MV-4-11 (cell line): ENCODE data around the gene TCTA.
A peak's percentile ranks its signal among the peaks of the same experiment; 100 is the strongest.

Experiments used
- DNase-seq: peaks from one replicate; lab custom pipeline; 2025; lab: John Stamatoyannopoulos, UW

TCTA gene

DNA sequence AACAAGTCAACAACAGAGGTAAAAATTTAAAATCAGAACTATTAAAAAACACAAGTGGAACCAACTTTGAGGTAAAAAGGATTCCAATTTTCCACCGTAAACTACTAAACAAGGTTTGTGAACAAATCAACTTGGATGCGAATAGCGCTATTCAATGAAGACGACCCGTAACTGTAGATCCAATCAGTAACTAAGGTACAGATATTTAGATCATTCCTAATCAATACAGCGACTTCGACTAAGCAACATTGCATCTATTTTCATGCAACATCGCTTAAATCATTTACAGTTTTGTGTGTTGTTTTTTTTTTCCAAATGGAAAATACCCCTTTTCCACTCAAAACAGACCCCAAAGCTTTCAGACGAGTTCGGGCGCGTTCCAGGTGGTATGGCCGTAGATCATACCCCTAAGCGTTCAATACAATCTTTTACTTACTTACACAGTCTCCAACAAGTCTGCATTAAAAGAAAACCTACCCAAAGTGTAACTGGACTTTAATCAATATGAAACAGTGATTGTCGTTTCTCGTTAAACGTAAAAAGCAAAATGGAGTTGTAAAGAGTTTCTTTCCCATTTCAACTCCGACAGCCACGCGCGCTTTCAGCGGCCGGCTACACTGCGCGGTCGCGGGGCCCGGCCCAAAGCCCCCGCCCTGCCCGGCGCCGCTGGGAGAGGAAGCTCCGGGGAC lies 1.2 kb upstream of the TCTA start:
- DNase-seq: no peak

DNA sequence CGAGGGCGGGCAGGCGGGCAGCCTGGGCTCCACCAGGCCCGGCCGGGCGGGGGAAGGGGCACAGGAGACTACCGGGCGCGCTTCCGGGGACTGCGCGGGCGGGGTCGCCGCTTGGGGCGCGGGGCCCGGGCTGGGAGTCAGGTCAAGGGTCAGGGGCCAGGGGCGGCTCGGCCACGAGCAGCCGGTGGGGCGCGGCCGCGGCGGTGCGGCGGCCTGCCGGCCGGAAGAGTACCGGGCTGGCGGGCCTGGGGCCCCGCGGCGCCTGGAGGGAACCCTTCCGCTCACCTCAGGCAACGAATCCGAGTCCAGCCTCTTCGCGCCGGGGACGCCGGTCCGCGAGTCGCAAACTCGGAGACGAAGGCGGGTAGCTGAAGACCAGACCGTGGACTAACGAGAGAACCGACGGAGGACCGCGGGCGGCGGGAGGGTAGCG lies 672 bp upstream of the TCTA start:
- DNase-seq: no peak

DNA sequence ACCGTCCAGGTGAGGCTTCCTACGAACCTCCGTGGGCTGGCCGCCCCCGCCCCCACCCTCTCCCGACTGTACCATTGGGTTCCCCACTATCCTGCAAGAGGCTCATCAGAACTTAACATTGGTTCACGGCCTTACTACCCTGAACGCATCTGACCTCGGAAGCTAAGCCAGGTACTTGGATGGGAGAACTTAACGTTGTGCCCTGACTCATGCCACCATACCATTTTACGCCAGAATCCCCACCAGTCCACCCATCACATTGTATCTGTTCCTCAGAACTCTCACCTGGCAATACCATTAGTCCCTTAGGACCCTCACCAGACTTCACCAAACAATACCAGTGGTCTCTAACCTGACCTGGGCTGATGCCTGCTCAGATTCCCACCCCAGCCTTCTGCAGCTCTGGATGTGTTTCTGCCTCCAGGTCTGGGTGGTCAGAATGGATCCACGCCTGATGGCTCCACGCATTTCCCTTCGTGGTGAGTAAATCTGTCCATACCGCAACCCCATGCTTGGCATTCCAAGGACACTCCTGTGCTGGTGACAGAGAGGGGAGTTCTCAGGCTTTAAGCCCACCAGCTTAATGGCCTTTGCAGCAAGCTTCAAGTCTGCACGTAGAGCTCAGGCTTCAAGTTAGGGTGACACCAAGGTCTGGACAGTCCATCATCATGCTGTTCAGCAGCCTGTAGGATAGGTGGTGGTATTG lies 562 bp downstream of the TCTA start:
- DNase-seq: no peak

DNA sequence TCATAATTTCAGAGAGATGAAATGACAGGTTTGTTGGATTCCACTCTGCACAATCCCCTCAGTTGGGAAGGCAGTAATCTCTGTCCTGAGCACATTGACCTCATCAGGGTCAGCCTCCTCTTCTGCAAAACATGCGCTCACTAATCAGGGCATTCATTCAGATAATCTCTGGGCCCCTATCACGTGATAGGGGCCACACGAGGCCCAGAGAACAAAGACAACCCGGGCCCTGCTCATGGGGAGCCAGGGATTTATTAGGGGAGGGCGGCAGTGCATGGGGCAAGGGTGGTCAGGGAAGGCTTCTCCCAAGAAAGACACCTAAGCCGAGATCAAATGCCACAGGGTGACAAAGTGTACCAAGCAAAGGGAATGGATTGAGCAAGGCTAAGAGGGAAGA lies 1.1 kb downstream of the TCTA start:
- no peak for DNase-seq

DNA sequence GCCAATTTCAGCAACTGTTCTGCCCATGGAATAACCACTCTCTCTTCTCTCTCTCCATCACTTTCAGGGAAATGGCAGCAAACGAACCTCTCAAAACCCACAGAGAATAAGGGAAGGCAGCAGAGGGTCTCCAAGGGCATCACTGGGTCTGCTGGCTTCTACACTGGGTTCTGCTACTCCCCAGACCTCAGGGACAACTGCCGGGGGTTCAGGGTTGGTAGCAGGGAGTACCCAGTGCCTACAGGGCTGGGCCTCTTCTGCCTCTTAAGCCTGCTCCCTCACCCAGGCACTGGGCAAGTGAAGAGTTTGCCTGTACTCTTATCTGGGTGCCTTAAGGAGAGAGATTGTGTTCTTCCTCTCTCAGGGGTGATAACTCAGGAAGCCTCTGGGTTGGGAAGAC lies 2.5 kb downstream of the TCTA start:
- no peak for DNase-seq

DNA sequence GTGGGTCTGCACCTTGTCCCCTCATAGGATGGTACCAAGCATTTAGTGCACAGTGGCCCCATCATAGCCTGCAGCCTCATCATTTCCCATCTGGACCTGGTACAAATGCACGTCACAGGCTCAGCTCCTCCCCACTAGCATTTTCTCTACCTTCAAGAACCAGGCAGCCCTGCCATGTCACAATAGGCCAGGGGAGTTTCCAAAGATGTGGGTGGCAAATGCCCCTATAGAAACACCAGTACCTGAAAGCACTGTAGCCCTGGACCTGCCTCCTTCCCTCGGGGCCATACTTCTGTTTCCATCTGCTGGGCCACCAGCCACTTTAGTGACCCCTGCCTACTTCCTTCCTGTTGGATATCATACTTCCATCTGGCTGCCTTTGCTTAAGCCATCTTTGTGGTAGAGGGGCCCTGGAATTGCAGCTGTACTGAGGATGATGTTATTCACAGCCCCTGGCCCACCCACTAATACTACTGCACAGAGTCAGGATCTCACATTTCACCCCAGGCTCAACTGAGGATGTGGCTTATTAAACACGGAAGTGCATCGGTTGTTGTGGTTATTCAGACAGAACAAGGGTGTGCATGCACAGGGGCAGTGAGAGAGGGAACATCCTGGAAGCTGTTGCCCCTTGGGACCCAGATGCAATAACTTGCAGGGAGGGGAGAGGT lies 3.8 kb downstream of the TCTA start:
- DNase-seq: peak; percentile 88

DNA sequence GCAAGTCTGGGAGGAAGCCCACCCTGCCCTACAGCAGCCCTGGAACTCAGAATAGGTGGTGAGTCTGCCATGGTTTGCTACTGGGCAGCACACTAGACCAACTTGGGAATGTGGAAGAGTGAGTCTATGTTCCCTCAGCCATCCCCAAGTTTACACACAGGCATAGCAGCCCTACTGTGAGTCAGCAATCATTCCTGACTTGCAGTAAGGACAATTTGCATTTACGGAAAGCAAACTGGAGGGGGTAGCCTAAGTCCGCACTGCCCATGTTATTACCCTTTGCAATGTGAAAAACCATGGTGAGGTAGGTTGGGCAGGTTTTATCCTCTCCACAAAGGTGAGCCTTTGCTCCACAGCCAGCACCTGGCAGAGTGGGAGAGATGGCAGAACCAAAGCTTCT lies 4.6 kb downstream of the TCTA start:
- no peak for DNase-seq

DNA sequence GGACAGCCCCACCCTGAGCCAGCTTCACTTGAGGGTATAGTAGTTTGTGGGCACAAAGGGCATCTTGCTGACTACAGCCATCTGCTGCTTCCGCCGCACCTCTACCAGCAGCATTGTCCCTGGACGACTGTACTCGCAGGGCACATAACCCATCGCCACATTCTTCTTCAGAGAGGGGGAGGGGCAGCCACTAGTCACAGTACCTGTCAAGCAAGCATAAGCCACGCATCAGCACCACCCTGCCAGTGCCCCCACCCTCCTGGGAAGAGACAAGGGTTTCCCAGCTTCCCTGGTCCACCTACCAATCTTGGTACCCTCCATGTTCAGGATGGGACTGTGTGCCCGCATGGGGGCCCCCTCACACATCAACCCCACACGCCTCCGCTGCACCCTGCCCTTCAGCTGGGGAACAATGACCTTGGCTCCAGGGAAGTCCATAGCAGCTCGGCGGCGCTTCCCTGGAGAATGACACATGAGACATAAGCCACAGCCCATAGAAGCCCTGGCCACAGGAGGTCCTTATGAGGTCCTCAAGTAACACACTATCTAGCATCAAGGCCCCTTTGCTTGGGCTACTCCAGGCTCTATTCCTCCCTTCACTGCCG lies 5.4 kb downstream of the TCTA start:
- no peak for DNase-seq

DNA sequence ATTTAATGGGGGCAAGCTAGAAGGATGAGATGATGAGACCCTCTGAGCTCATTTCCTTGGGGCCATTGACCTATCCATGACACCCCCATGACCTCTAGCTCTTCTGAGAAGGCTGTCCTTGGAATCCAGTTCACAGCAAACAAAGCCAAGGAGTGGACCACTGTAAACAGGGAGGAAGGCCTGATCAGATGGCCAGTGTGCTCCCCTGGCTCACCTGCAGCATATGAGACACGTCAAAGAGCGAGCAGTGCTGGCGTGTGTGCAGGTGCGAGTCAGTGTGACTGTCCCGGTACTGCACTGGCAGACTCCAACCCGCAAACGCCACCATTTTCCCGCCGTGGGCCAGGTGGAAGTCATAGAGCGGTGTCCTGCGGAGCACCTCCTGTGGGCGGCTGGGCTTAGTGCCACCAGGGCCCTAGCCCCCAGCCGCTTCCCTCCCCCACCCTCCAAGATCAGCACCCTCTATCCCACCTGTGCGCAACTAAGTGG lies 9.7 kb downstream of the TCTA start:
- DNase-seq: no peak

DNA sequence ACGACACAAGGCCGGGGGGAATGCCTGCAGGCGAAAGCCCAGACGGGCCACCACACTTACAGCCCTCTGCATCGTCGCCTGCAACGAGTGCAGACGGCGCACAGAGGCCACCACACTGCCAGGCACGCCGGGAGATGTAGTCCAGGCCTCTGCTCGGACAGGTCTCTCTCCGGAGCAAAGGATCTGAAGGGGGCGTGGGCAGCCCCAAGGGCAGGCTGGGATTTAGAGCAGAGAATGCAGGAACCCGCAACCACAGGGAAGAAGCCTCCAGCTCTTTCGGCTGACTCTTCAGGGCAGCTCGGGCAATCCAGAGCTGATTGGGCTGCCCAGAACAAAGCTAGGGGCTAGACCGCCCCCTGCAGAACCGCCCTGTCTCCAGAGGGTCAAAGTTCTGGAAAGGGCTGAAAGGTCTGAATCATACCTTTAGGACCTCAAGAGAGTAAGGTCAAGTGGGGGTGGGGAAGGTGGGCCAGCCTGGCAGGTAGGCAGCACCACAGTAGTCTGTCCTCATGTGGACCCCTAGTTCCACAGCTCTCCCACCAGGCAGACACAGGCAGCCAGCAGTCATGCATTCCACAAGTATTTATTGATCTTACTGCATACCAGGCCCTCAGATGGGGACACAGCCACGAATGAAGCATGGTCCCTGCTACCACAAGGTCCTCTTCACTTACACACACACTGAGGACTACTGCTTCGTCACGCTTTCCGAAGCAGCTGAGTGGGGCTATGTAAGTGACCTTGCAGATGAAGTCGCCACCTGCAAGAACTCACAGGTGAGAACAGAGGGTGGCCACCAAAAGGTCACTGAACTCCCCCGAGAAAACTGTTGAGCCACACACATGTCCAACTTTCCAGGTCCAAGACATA lies 10.4 kb downstream of the TCTA start, which contains the start of gene AMT:
AMT (minus strand) TSS at position 95 of the 870 bp plus-strand sequence; CDS start at position 72, 23 bp downstream.
- no peak for DNase-seq

DNA sequence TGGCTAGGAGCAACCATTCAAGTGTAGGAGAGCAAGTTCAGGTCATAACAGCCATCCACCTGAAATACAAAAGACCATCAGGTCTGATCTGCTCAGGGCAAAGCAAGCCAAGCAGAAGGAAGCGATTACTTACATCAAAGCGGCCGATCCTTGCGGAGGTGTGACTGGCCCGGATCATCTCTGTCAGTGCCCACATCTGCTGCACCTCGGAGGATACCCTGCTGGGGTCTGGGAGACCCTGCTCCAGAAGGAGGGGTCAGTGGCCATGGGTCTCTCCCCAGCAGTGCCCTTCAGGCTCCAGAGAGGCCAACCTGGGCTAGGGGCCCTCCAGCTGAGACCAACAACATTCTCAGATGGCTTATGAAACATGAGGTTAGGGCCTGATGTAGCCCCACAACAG lies 12.6 kb downstream of the TCTA start:
- DNase-seq: no peak

DNA sequence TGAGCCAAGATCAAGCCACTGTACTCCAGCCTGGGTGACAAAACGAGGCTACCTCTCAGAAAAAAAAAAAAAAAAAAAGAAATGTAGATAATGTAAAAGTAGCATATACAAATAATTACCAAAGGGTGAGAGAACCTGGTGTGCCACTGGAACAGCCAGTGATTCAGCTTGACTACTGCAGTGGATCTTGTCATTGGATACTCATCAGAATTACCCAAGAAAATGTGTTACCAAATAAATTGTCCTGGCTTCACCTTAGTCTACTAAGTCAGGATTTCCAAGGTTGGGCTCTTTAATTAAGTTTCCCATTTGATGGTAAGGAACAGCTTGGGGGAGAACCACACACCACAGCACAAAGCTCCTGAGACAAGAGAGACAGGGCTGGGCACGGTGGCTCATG lies 15.4 kb downstream of the TCTA start:
- DNase-seq: no peak

DNA sequence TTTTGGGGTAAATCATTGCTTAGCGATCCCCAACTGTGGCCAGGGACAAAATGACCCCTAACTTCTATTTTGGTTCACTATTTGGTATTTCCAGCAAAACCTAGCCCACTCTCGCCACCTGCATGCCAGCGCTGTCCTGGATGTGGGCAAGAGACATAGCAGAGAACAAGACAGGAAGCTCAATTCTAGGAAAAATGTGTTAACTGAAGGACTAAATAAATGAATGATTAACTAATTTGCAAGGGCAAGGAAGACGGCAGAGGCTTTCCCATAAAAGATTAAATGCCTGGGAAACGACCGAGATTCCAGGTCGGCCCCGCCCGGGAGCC lies 16.5 kb downstream of the TCTA start:
- no peak for DNase-seq

DNA sequence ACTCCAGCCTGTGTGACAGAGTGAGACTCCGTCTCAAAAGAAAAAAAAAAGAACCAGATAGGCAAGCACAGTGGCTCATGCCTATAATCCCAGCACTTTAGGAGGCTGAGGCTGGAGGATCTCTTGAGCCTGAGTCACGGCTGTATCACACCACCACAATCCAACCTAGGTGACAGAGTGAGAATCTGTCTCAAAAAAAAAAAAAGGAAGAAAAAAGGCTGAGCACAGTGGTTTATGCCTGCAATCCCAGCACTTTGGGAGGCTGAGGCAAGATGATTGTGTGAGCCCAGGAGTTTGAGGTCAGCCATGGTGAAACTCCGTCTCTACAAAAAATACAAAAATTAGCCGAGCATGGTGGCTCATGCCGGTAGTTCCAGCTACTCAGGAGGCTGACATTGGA lies 22.5 kb downstream of the TCTA start:
- DNase-seq: peak; percentile 56

DNA sequence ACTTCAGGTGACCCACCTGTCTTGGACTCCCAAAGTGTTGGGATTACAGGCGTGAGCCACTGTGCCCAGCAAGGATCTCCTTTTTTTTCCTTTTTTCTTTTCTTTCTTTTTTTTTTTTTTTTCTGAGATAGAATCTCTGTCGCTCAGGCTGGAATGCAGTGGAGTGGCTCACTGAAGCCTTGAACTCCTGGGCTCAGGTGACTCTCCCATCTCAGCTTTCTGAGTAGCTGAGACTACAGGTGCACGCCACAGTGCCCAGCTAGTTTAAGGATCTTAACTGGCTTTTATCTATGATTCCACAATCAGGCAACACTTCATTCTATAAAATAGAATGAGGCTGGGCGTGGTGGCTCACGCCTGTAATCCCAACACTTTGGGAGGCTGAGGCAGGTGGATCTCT lies 33.2 kb downstream of the TCTA start:
- no peak for DNase-seq

DNA sequence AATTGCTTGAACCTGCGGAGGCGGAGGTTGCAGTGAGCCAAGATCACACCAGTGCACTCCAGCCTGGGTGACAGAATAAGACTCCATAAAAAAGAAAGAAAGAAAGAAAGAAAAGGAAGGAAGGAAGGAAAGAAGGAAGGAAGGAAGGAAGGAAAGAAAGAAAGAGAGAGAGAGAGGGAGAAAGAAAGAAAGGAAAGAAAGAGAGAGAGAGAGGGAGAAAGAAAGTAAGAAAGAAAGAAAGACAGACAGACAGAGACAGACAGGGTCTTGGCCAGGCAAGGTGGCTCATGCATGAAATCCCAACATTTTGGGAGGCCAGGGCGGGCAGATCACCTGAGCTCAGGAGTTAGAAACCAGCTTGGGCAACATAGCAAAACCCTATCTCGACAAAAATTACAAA lies 41.4 kb downstream of the TCTA start:
- DNase-seq: no peak

DNA sequence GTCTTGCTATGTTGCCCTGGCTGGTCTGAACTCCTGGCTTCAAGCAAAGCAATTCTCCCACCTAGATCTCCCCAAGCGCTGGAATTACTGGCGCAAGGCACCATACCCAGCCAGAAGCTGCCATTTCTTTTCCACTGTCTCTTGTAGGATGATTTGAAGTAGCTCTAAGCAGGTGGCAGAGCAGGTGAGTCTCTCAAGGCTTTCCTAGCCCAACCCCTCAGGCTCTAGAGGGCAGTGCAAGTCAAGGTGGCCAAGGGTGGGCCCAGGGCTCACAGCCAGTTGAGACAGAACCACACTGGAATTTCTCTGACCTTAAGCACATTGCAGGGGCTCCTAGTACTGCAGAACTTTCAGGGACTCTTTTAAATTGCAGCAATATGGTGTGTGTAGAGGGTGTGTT lies 42.2 kb downstream of the TCTA start:
- no peak for DNase-seq

DNA sequence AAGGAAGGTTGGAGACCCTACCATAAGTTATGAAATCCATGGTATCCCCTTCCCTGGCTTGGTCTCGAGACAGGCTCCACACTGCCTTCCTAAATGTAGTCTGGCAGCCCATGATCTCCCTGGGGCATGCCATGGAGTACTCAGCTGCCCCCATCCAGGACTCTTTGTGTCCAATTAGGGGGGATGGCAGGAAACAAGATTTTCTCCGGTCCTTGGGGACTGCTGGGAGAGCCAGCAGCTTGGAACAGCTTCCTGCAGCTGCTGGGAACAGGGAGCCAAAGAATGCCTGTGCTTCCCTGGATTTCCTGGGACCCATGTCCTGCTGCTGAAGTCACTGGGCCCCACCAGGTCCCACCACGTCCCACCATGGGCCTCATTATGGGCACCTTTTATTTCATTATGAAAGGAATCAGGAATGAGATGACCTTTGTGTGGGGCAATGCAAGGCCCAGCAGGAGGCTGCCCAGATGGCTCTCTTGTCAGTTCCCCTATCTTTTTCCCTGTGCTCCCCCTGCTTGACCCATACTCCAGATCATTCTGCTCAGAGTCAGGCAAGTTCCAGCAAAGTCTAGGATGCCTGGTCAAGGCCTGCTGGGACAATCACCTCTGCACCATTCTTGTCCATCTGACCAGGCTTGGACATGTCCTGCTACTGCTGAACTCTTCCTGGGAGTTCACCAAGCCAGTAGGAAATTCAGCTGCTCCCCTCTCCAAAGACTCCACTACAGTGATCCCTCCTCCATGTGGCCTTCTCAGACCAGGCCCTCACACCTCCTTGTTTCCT lies 42.9 kb downstream of the TCTA start:
- no peak for DNase-seq

DNA sequence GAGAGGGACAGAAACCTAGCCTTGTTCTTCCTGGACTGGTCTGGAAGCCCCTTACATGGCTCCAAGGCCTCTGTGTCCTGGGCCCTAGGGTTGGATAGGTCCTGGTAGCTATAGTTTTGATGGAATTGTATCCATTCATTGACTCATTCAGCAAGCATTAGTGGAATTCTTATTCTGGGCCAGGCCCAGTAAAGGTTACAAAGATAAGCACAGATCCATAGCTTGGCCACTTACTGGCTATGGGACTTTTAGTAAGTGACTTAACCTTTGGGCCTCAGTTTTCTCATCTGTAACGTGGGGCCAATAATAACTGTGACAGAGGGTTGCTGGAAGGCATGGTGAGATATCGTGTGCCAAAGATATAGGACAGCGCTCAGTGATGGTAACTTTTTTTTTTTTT lies 44.2 kb downstream of the TCTA start:
- no peak for DNase-seq

DNA sequence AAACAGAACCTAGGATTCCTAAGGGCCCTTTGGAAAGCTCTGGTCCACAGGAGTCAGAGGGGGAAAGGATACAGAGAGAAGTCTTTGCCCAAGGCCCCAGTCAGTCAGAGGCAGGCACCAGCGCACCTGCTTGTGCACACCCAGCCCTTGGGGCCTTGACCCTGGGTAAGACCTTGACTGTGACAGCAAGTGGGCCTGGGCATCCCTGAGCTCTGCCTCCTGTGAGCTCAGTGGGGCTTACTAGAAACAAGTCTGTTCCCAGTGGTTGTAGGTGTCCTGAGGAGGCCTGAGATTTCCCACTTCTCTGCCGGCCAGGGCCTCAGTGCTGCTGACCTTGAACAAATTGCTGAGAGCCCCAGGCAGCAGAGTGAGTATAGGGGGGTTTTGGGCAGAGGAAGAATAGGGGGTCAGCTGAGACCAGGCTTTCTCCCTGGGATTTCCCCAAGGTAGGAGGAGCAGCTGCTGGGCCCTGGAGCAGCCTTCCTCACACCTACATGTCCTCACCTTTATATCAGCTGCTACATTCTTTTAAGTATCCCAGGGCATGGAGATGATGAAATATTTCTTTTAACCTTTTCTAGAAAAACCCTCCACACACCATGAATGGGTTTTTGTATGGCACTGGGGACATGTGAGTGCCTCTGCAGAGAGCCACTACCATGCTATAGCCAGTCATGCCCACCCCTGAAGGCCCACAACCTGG lies 48.1 kb downstream of the TCTA start:
- no peak for DNase-seq
